ENCODE measurements around the gene TACR2. TPM values are rescaled to one million over a fixed set of nuclear protein-coding genes. Genes with fewer than 3 reads are reported as not detected.
A peak's percentile ranks its signal among the peaks of the same experiment; 100 is the strongest.

The TACR2 gene
- polyA plus RNA-seq, 3 donors, result 0.19 to 0.23 (median 0.20) TPM

- H3K4me3 Mint-ChIP-seq, result peak overlapping the region; percentile 27 to 39
These were observed 7.6 kb downstream of the TACR2 start for GRCh38 chr10:69409176-69409495.

More at GRCh38 chr10:69409176-69409495, 7.6 kb downstream of the TACR2 start:
- H3K4me1 ChIP-seq (ENCODE audit: control insufficient read depth in 1 of 2, insufficient read depth in 2 of 2, low read length in 2 of 2), result peaks cover 20% of the 10 kb centered on the region in 2 donors
- Mint-ChIP-seq H3K4me1 (peaks cover 22% of the 10 kb centered on the region), H3K27me3 (ENCODE audit: low read depth in 3 of 3) (peaks cover 0 to 8% (median 4%) of the 10 kb centered on the region in 3 donors), H3K36me3 (peaks cover 7 to 11% of the 10 kb centered on the region in 2 donors), H3K9me3 (peaks cover 0 to under 1% (median 0%) of the 10 kb centered on the region in 7 donors), H3K27ac (peak overlapping the region in 6 of 7 donors; percentile 14 to 79 (median 49))
- no peak for DNase-seq
- H3K4me3 ChIP-seq (replicated peaks in 1 of 3; ENCODE audit: low read depth in 2 of 3, low read length in 3 of 3), result peak overlapping the region; percentile 13 to 64 (median 17)
- H3K9me3 ChIP-seq (replicated peaks in 1 of 2; ENCODE audit: control insufficient read depth in 1 of 2, insufficient read depth in 1 of 2, low read length in 2 of 2), result no peaks in the 10 kb centered on the region
- no peaks in the 10 kb centered on the region for H3K27me3 ChIP-seq (ENCODE audit: control insufficient read depth in 2 of 2, insufficient read depth in 2 of 2, low read length in 2 of 2)
- intact Hi-C loops (cut with micrococcal nuclease), result loop anchor here (2.0 to 5.0 kb wide), 2 partner anchors 94 to 98 kb away; no protein-coding TSS in a partner anchor
- peak overlapping the region; percentile 71 for H3K4me2 ChIP-seq (replicated peaks; ENCODE audit: extremely low read depth, low read length, poor library complexity, severe bottlenecking)
- TF ChIP-seq CTCF (IDR thresholded peaks at IDR 0.05), result no peak
- WGBS (ENCODE audit: insufficient coverage), result 10% methylated on average over 2 of the region's 7 CpGs
- H2AFZ ChIP-seq (ENCODE audit: insufficient read depth, low read depth, low read length, poor library complexity, severe bottlenecking), result peak overlapping the region; percentile 63
- peak overlapping the region; percentile 61 to 68 for H3K27ac ChIP-seq (ENCODE audit: low read depth in 1 of 2, low read length in 2 of 2)
- peaks cover 10% of the 10 kb centered on the region for H4K20me1 ChIP-seq (ENCODE audit: insufficient read depth, low read length)
- no peaks in the 10 kb centered on the region for H3K79me2 ChIP-seq (ENCODE audit: insufficient read depth, low read length)
- peaks cover 0 to 15% of the 10 kb centered on the region in 2 donors for H3K36me3 ChIP-seq (replicated peaks in 1 of 2; ENCODE audit: control insufficient read depth in 1 of 2, insufficient read depth in 2 of 2, low read length in 2 of 2)
- H3K9ac ChIP-seq (ENCODE audit: insufficient read depth, low read length, poor library complexity, severe bottlenecking), result peak overlapping the region; percentile 54
